C4-2B (cell line): Measurements from ENCODE around the gene TLR5.
A peak's percentile ranks its signal among the peaks of the same experiment; 100 is the strongest.
"Not testable (repeated sequence)": the region's sequence is repeated elsewhere in the genome, so short reads cannot be mapped to it uniquely, and the experiment has no call there.

Source experiments
- H3K27ac ChIP-seq: fragments of 450-650 bp; 2 replicates; pipeline ENCODE4 v1.5.1; 2017
- CTCF ChIP-seq: fragments of 450-650 bp; conservative IDR thresholded peaks from 2 replicates; pipeline ENCODE4 v1.5.1; 2017; ENCODE audit warnings: mild to moderate bottlenecking
- ZFX ChIP-seq: fragments of 450-650 bp; IDR thresholded peaks from 2 replicates; pipeline ENCODE4 v1.6.1; 2017

TLR5 gene

GRCh38 chr1:223180731-223181321 is 37.8 kb upstream of the TLR5 start:
- TF ChIP-seq CTCF (no peak), ZFX (no peak)
- no peak overlapping the region for H3K27ac ChIP-seq

- no peak for TF ChIP-seq ZFX
- TF ChIP-seq CTCF = no peak
- no peak overlapping the region for H3K27ac ChIP-seq
Measured at GRCh38 chr1:223179786-223180185, 36.7 kb upstream of the TLR5 start.

- TF ChIP-seq ZFX = no peak
- no peak overlapping the region for H3K27ac ChIP-seq
Measured at GRCh38 chr1:223179280-223179679, 36.2 kb upstream of the TLR5 start.

GRCh38 chr1:223177681-223178080 is 34.6 kb upstream of the TLR5 start:
- no peak for TF ChIP-seq ZFX
- H3K27ac ChIP-seq = no peak overlapping the region

- TF ChIP-seq ZFX (no peak), CTCF (no peak)
- H3K27ac ChIP-seq = no peak overlapping the region
Measured at GRCh38 chr1:223176437-223176836, 33.4 kb upstream of the TLR5 start.

- no peak overlapping the region for H3K27ac ChIP-seq
- TF ChIP-seq ZFX = no peak
- TF ChIP-seq CTCF = no peak
Measured at GRCh38 chr1:223175633-223176032, 32.6 kb upstream of the TLR5 start.

GRCh38 chr1:223175032-223175431 is 32.0 kb upstream of the TLR5 start:
- H3K27ac ChIP-seq = no peak overlapping the region
- peak; percentile 43 for TF ChIP-seq CTCF
- TF ChIP-seq ZFX = no peak

- H3K27ac ChIP-seq = not testable (repeated sequence)
Measured at GRCh38 chr1:223169458-223169857, 26.4 kb upstream of the TLR5 start.

- TF ChIP-seq CTCF = no peak; the same call in 1 of the 2 replicates
- TF ChIP-seq ZFX = no peak
- no peak overlapping the region for H3K27ac ChIP-seq
Measured at GRCh38 chr1:223161321-223161720, 18.3 kb upstream of the TLR5 start.
